ENCODE measurements around the gene XYLT1. TPM values are rescaled to one million over a fixed set of nuclear protein-coding genes. Genes with fewer than 3 reads are reported as not detected.

The XYLT1 gene
- total and polyA plus RNA-seq, 10 of the 15 experiments (the other 5 are each of a cell fraction or from before 2014, with no cell fraction given) = 0.88 to 14.8 (median 5.8) TPM

- no peak overlapping the region for H3K4me2 ChIP-seq (ENCODE audit: control insufficient read depth, insufficient read depth)
- no TSS peak for BruUV-seq (replicated peaks)
- no peaks in the 10 kb centered on the region for H4K20me1 ChIP-seq (ENCODE audit: control insufficient read depth, insufficient read depth)
- no peak overlapping the region for H3K27ac ChIP-seq (ENCODE audit: control insufficient read depth, insufficient read depth)
- H3K9ac ChIP-seq (ENCODE audit: control insufficient read depth, insufficient read depth, low read length) = no peak overlapping the region
- no peak overlapping the region for H3K4me3 ChIP-seq
- in situ Hi-C loops (cut with MboI) (no loop called here), intact Hi-C loops (cut with micrococcal nuclease; ENCODE audit: unreplicated experiment) (no loop called here)
- ATAC-seq (no peak), DNase-seq (ENCODE audit: low read depth, low spot score) (no peak), FAIRE-seq (no peak)
- ChIA-PET CTCF (no interaction called here), SMC1A (ENCODE audit: uncharacterized antibody, unreplicated experiment) (no interaction called here), POLR2A (no interaction called here), RAD21 (ENCODE audit: unreplicated experiment) (no interaction called here)
- no peaks in the 10 kb centered on the region for H3K79me2 ChIP-seq (ENCODE audit: control insufficient read depth, insufficient read depth, low read length)
- H3K27me3 ChIP-seq (replicated peaks in 1 of 2; ENCODE audit: control insufficient read depth in 2 of 2, insufficient read depth in 2 of 2, low read length in 1 of 2) = no peaks in the 10 kb centered on the region
- H3K9me3 ChIP-seq (replicated peaks; ENCODE audit: control insufficient read depth, insufficient read depth, low read length) = no peaks in the 10 kb centered on the region
- no peaks in the 10 kb centered on the region for H3K36me3 ChIP-seq (ENCODE audit: control insufficient read depth in 2 of 2, insufficient read depth in 2 of 2, low read length in 1 of 2)
- H2AFZ ChIP-seq (ENCODE audit: control insufficient read depth, low read depth, low read length) = no peak overlapping the region
- WGBS (ENCODE audit: insufficient coverage, insufficient replicate concordance, low lambda C conversion rate, missing lambda C conversion rate) = 86% methylated on average over 6 of the region's 6 CpGs
- H3K4me1 ChIP-seq (ENCODE audit: control insufficient read depth, insufficient read depth, low read length) = peaks cover 3% of the 10 kb centered on the region
- no peak for TF ChIP-seq RUNX3 (IDR thresholded peaks at IDR 0.05; ENCODE audit: low read length)
- TF ChIP-seq POLR2AphosphoS5 (IDR thresholded peaks at IDR 0.05; ENCODE audit: low read length) = no peak
- no peak for TF ChIP-seq FOXK2 (IDR thresholded peaks at IDR 0.05)
- TF ChIP-seq PAX5 (IDR thresholded peaks at IDR 0.05; ENCODE audit: borderline replicate concordance, low read depth, low read length) = no peak
- TF ChIP-seq CBX3 (IDR thresholded peaks at IDR 0.05; ENCODE audit: borderline replicate concordance, low read depth) = no peak
- no peak for TF ChIP-seq PAX8 (IDR thresholded peaks at IDR 0.05)
- TF ChIP-seq, protein P1, sequence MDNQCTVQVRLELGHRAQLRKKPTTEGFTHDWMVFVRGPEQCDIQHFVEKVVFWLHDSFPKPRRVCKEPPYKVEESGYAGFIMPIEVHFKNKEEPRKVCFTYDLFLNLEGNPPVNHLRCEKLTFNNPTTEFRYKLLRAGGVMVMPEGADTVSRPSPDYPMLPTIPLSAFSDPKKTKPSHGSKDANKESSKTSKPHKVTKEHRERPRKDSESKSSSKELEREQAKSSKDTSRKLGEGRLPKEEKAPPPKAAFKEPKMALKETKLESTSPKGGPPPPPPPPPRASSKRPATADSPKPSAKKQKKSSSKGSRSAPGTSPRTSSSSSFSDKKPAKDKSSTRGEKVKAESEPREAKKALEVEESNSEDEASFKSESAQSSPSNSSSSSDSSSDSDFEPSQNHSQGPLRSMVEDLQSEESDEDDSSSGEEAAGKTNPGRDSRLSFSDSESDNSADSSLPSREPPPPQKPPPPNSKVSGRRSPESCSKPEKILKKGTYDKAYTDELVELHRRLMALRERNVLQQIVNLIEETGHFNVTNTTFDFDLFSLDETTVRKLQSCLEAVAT (IDR thresholded peaks at IDR 0.05) = no peak
- no peak for TF ChIP-seq ZBTB11 (CRISPR knock-in tag; IDR thresholded peaks at IDR 0.05)
- TF ChIP-seq EGR1 (IDR thresholded peaks at IDR 0.05; ENCODE audit: borderline replicate concordance in 1 of 2, low read depth in 2 of 2, low read length in 2 of 2) = no peak
These were observed 238.3 kb downstream of the XYLT1 start for GRCh38 chr16:17232487-17232886.

Data from GM12878 (cell line).